GM23338 (cell line): ENCODE measurements around the gene FHDC1. TPM values are rescaled to one million over a fixed set of nuclear protein-coding genes. Genes with fewer than 3 reads are reported as not detected.

Experiments used
- ATAC-seq: fragments of 200-7000 bp; cut with Tn5 transposase; 3 replicates; pipeline ENCODE4 v1.9.1; 2020
- DNase-seq: peaks from one replicate; pipeline ENCODE4 v3.0.0-alpha.2; 2015; ENCODE audit warnings: low spot score
- H2AFZ ChIP-seq: fragments of 200-600 bp; sonication (generic); 2 replicates; pipeline ENCODE4 v1.8.0; 2016; ENCODE audit warnings: antibody characterized with exemption, mild to moderate bottlenecking, moderate library complexity
- H3F3A ChIP-seq: fragments of 200-600 bp; sonication (generic); replicated peaks from 2 replicates; pipeline ENCODE4 v1.8.0; 2017; ENCODE audit warnings: antibody characterized with exemption, mixed run types, low read depth
- H3K27ac ChIP-seq: fragments of 200-600 bp; sonication (generic); 2 replicates; pipeline ENCODE4 v1.6.1; 2016; ENCODE audit warnings: low read depth
- H3K27me3 ChIP-seq: fragments of 200-600 bp; sonication (generic); 2 replicates; pipeline ENCODE4 v1.8.0; 2016; ENCODE audit warnings: mild to moderate bottlenecking, mixed run types, moderate library complexity; ENCODE audit not compliant: insufficient read depth
- H3K36me3 ChIP-seq: fragments of 200-600 bp; sonication (generic); 2 replicates; pipeline ENCODE4 v1.8.0; 2016; ENCODE audit warnings: mild to moderate bottlenecking; ENCODE audit not compliant: insufficient read depth
- H3K4me1 ChIP-seq: fragments of 200-600 bp; sonication (generic); 2 replicates; pipeline ENCODE4 v1.8.0; 2016; ENCODE audit warnings: mild to moderate bottlenecking, moderate library complexity; ENCODE audit not compliant: insufficient read depth
- H3K4me2 ChIP-seq: fragments of 200-600 bp; sonication (generic); 2 replicates; pipeline ENCODE4 v1.7.1; 2017; ENCODE audit warnings: mixed run types
- H3K4me3 ChIP-seq: fragments of 200-600 bp; sonication (generic); 2 replicates; pipeline ENCODE4 v1.6.1; 2016; ENCODE audit warnings: mixed run types
- H3K79me2 ChIP-seq: fragments of 200-600 bp; sonication (generic); replicated peaks from 2 replicates; pipeline ENCODE4 v1.8.0; 2017; ENCODE audit warnings: mild to moderate bottlenecking; ENCODE audit not compliant: insufficient read depth
- H3K9me2 ChIP-seq: fragments of 200-600 bp; sonication (generic); 2 replicates; pipeline ENCODE4 v1.8.0; 2017; ENCODE audit not compliant: insufficient read depth
- H4K20me1 ChIP-seq: fragments of 200-600 bp; sonication (generic); replicated peaks from 2 replicates; pipeline ENCODE4 v1.8.0; 2017; ENCODE audit warnings: mild to moderate bottlenecking; ENCODE audit not compliant: insufficient read depth
- H3K27ac Mint-ChIP-seq: 2 replicates; pipeline ENCODE4 v1.8.0; 2020; ENCODE audit warnings: inconsistent platforms, mild to moderate bottlenecking, moderate library complexity, mixed read lengths
- H3K27me3 Mint-ChIP-seq: 3 replicates; pipeline ENCODE4 v1.8.0; 2022; ENCODE audit warnings: low read depth, mild to moderate bottlenecking, moderate library complexity, mixed read lengths, inconsistent platforms; ENCODE audit not compliant: insufficient read depth, poor library complexity
- H3K36me3 Mint-ChIP-seq: 3 replicates; pipeline ENCODE4 v1.8.0; 2021; ENCODE audit warnings: low read depth, mild to moderate bottlenecking, inconsistent platforms, moderate library complexity, mixed read lengths
- H3K4me1 Mint-ChIP-seq: 3 replicates; pipeline ENCODE4 v1.8.0; 2020; ENCODE audit warnings: mild to moderate bottlenecking, inconsistent platforms, mixed read lengths
- H3K4me3 Mint-ChIP-seq: 3 replicates; pipeline ENCODE4 v1.8.0; 2021; ENCODE audit warnings: moderate library complexity, mild to moderate bottlenecking, inconsistent platforms, mixed read lengths
- H3K9me3 Mint-ChIP-seq: 3 replicates; pipeline ENCODE4 v1.8.0; 2020; ENCODE audit warnings: moderate library complexity, mild to moderate bottlenecking, inconsistent platforms, mixed read lengths
- EZH2phosphoT487 ChIP-seq: fragments of 200-600 bp; sonication (generic); IDR thresholded peaks from one replicate; pipeline ENCODE4 v1.8.1; 2018; ENCODE audit warnings: antibody characterized with exemption; ENCODE audit not compliant: unreplicated experiment
- JUNB ChIP-seq: IDR thresholded peaks from one replicate; pipeline ENCODE4 v1.6.1; 2016; ENCODE audit warnings: antibody characterized with exemption; ENCODE audit not compliant: unreplicated experiment
- NANOG ChIP-seq: IDR thresholded peaks from 2 replicates; pipeline ENCODE4 v1.6.1; 2016; ENCODE audit warnings: antibody characterized with exemption, borderline replicate concordance
- POLR2AphosphoS5 ChIP-seq: IDR thresholded peaks from 2 replicates; pipeline ENCODE4 v1.6.1; 2016; ENCODE audit warnings: antibody characterized with exemption, low read depth
- STAT1 ChIP-seq: IDR thresholded peaks from one replicate; pipeline ENCODE4 v1.6.1; 2016; ENCODE audit warnings: antibody characterized with exemption; ENCODE audit not compliant: unreplicated experiment
- ZNF114 ChIP-seq: fragments of 250-450 bp; sonication (Bioruptor Pico); IDR thresholded peaks from 2 replicates; pipeline ENCODE4 v1.5.0; 2020; ENCODE audit warnings: mild to moderate bottlenecking, moderate library complexity
- polyA plus RNA-seq: library from polyadenylated mRNA; unstranded; fragments of >200 nt; fragmentation: Nextera tagmentation; extraction: Ambion mirVana; gene quantifications from 2 replicates; pipeline ENCODE4 v1.2.1, GENCODE V29; 2016
- total RNA-seq: library from RNA; depleted of rRNA; stranded (reverse); fragments of >200 nt; shearing (Covaris generic); gene quantifications from 2 replicates; pipeline ENCODE4 v1.2.3, GENCODE V29; 2014
- TF ChIP-seq, protein P1 (sequence below): fragments of 250-450 bp; sonication (Bioruptor Pico); IDR thresholded peaks from 2 replicates; pipeline ENCODE4 v1.5.0; 2020; ENCODE audit warnings: mild to moderate bottlenecking, moderate library complexity
- TF ChIP-seq, protein P2 (sequence below): IDR thresholded peaks from 2 replicates; pipeline ENCODE4 v1.6.1; 2016; ENCODE audit warnings: antibody characterized with exemption
- TF ChIP-seq, protein P3 (sequence below), 2 experiments: fragments of 200-600 bp in 1 of 2; sonication (generic) in 1 of 2; conservative IDR thresholded peaks; 2 replicates each; pipeline versions ENCODE4 v1.5.1 to v1.6.1; 2016 to 2017; ENCODE audit warnings: antibody characterized with exemption in 2 of 2, low read depth in 2 of 2, mild to moderate bottlenecking in 2 of 2, moderate library complexity in 1 of 2

The FHDC1 gene
- total and polyA plus RNA-seq, 2 experiments from 2014 or later = 9.5 to 22.8 TPM

DNA sequence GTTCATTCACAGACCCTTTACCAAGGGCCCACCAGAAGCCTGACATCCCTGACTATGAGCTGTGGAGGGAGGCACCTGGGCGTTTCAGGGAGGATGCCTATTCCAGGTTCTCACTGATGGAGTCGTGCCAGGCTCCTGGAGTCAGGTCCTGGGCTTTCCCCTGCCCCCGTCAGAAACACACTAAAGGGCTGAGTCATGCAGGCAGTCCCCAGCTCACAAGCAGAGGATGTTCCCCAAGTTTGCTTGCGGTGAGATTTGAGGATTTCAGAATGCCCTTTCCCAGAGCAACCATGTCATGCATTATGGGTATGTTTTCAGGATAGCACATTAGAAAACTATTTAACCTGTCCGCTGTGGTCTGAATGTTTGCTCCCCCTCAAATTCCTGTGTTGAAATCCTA is 45.2 kb downstream of the FHDC1 start (continued):
- TF ChIP-seq, protein P1, sequence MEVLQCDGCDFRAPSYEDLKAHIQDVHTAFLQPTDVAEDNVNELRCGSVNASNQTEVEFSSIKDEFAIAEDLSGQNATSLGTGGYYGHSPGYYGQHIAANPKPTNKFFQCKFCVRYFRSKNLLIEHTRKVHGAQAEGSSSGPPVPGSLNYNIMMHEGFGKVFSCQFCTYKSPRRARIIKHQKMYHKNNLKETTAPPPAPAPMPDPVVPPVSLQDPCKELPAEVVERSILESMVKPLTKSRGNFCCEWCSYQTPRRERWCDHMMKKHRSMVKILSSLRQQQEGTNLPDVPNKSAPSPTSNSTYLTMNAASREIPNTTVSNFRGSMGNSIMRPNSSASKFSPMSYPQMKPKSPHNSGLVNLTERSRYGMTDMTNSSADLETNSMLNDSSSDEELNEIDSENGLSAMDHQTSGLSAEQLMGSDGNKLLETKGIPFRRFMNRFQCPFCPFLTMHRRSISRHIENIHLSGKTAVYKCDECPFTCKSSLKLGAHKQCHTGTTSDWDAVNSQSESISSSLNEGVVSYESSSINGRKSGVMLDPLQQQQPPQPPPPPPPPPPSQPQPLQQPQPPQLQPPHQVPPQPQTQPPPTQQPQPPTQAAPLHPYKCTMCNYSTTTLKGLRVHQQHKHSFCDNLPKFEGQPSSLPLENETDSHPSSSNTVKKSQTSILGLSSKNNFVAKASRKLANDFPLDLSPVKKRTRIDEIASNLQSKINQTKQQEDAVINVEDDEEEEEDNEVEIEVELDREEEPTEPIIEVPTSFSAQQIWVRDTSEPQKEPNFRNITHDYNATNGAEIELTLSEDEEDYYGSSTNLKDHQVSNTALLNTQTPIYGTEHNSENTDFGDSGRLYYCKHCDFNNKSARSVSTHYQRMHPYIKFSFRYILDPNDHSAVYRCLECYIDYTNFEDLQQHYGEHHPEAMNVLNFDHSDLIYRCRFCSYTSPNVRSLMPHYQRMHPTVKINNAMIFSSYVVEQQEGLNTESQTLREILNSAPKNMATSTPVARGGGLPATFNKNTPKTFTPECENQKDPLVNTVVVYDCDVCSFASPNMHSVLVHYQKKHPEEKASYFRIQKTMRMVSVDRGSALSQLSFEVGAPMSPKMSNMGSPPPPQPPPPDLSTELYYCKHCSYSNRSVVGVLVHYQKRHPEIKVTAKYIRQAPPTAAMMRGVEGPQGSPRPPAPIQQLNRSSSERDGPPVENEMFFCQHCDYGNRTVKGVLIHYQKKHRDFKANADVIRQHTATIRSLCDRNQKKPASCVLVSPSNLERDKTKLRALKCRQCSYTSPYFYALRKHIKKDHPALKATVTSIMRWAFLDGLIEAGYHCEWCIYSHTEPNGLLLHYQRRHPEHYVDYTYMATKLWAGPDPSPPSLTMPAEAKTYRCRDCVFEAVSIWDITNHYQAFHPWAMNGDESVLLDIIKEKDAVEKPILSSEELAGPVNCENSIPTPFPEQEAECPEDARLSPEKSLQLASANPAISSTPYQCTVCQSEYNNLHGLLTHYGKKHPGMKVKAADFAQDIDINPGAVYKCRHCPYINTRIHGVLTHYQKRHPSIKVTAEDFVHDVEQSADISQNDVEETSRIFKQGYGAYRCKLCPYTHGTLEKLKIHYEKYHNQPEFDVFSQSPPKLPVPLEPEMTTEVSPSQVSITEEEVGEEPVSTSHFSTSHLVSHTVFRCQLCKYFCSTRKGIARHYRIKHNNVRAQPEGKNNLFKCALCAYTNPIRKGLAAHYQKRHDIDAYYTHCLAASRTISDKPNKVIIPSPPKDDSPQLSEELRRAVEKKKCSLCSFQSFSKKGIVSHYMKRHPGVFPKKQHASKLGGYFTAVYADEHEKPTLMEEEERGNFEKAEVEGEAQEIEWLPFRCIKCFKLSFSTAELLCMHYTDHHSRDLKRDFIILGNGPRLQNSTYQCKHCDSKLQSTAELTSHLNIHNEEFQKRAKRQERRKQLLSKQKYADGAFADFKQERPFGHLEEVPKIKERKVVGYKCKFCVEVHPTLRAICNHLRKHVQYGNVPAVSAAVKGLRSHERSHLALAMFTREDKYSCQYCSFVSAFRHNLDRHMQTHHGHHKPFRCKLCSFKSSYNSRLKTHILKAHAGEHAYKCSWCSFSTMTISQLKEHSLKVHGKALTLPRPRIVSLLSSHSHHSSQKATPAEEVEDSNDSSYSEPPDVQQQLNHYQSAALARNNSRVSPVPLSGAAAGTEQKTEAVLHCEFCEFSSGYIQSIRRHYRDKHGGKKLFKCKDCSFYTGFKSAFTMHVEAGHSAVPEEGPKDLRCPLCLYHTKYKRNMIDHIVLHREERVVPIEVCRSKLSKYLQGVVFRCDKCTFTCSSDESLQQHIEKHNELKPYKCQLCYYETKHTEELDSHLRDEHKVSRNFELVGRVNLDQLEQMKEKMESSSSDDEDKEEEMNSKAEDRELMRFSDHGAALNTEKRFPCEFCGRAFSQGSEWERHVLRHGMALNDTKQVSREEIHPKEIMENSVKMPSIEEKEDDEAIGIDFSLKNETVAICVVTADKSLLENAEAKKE = no peak
- TF ChIP-seq POLR2AphosphoS5 (no peak), JUNB (no peak), NANOG (no peak)
- TF ChIP-seq, protein P2, sequence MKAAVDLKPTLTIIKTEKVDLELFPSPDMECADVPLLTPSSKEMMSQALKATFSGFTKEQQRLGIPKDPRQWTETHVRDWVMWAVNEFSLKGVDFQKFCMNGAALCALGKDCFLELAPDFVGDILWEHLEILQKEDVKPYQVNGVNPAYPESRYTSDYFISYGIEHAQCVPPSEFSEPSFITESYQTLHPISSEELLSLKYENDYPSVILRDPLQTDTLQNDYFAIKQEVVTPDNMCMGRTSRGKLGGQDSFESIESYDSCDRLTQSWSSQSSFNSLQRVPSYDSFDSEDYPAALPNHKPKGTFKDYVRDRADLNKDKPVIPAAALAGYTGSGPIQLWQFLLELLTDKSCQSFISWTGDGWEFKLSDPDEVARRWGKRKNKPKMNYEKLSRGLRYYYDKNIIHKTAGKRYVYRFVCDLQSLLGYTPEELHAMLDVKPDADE = no peak

DNA sequence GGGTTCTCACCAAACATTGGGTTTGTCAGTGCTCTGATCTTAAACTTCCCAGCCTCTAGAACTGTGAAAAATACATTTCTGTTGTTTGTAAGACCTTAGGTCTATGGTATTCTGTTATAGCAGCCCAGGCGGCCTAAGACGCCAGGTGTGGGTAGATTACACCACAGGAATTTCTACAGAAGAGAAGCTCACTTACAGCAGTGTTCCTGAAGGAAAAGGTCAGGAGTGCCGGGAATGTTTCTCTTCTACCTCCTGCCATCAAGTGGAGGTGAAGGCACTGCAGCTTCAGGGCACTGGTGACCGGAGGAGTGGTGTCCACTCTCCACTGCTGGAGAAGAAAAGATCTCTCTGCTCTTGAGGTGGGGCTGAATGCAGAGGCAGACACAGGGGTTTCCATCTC is 45.7 kb downstream of the FHDC1 start:
- Histone ChIP-seq H3K27ac (no peak overlapping the region), H2AFZ (no peak overlapping the region), H3K27me3 (no peaks in the 10 kb centered on the region), H3K4me1 (peaks cover 10% of the 10 kb centered on the region), H3K36me3 (no peaks in the 10 kb centered on the region), H3K4me2 (no peak overlapping the region), H3K79me2 (no peaks in the 10 kb centered on the region), H3F3A (no peaks in the 10 kb centered on the region), H4K20me1 (no peaks in the 10 kb centered on the region), H3K9me2 (peaks cover 10% of the 10 kb centered on the region), H3K4me3 (no peak overlapping the region)
- DNase-seq = no peak
- Mint-ChIP-seq H3K27ac (no peak overlapping the region), H3K4me3 (no peak overlapping the region), H3K27me3 (peaks cover 12% of the 10 kb centered on the region), H3K36me3 (peaks cover 12% of the 10 kb centered on the region), H3K4me1 (peaks cover 28% of the 10 kb centered on the region), H3K9me3 (no peaks in the 10 kb centered on the region)
- no peak for ATAC-seq
- TF ChIP-seq, protein P2 = no peak
- no peak for TF ChIP-seq EZH2phosphoT487
- TF ChIP-seq NANOG = no peak
- TF ChIP-seq STAT1 = no peak
- no peak for TF ChIP-seq JUNB
- TF ChIP-seq, protein P3, sequence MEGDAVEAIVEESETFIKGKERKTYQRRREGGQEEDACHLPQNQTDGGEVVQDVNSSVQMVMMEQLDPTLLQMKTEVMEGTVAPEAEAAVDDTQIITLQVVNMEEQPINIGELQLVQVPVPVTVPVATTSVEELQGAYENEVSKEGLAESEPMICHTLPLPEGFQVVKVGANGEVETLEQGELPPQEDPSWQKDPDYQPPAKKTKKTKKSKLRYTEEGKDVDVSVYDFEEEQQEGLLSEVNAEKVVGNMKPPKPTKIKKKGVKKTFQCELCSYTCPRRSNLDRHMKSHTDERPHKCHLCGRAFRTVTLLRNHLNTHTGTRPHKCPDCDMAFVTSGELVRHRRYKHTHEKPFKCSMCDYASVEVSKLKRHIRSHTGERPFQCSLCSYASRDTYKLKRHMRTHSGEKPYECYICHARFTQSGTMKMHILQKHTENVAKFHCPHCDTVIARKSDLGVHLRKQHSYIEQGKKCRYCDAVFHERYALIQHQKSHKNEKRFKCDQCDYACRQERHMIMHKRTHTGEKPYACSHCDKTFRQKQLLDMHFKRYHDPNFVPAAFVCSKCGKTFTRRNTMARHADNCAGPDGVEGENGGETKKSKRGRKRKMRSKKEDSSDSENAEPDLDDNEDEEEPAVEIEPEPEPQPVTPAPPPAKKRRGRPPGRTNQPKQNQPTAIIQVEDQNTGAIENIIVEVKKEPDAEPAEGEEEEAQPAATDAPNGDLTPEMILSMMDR (conservative IDR thresholded peaks at IDR 0.05; ENCODE audit: low read depth in 2 of 2) = no peak
- no peak for TF ChIP-seq ZNF114 (CRISPR knock-in tag)
